GM04503 (cell line): Measurements from ENCODE around the gene SPPL2B.
"Not testable (repeated sequence)": the region's sequence is repeated elsewhere in the genome, so short reads cannot be mapped to it uniquely, and the experiment has no call there.

Source experiments
- DNase-seq: peaks from one replicate; pipeline ENCODE4 v3.0.0-alpha.2; 2012; ENCODE audit warnings: low read depth

The SPPL2B gene

GRCh38 chr19:2337329-2337707 is 8.8 kb downstream of the SPPL2B start:
- DNase-seq: no peak

- DNase-seq: no peak
These were observed 9.7 kb downstream of the SPPL2B start for GRCh38 chr19:2338055-2338615.

- DNase-seq: no peak
These were observed 10.5 kb downstream of the SPPL2B start for GRCh38 chr19:2338751-2339643.

GRCh38 chr19:2339644-2340310 is 11.3 kb downstream of the SPPL2B start:
- DNase-seq: no peak

- no peak for DNase-seq
These were observed 12.2 kb downstream of the SPPL2B start for GRCh38 chr19:2340496-2341243.

GRCh38 chr19:2341244-2341751 is 12.8 kb downstream of the SPPL2B start:
- DNase-seq: no peak

GRCh38 chr19:2341982-2342381 is 13.5 kb downstream of the SPPL2B start:
- DNase-seq: no peak

GRCh38 chr19:2342656-2343288 is 14.3 kb downstream of the SPPL2B start:
- DNase-seq: no peak

GRCh38 chr19:2343289-2343982 is 15.0 kb downstream of the SPPL2B start:
- no peak for DNase-seq

DNA sequence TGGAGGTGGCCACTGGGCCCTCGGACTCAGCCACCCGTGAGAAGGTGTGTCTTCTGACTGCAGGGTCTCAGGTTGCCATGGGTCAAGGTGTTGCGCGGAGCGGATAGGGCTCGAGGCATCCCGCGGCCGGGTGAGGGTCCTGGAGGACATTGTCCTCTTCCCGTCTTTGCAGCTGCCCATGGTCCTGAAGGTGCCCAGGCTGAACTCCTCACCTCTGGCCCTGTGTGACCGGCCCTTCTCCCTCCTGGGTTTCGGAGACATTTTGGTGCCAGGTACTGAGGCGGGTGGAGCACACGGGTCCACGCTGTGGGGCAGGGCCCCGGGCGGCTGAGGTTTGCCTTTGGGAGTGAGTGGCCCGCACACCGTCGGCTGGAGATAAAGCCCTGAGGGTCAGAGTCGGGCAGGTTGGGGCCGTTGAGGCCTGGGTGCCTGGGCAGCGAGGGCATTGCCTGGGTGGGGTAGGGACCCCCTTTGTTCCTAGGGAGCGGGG is 15.9 kb downstream of the SPPL2B start:
- no peak for DNase-seq

DNA sequence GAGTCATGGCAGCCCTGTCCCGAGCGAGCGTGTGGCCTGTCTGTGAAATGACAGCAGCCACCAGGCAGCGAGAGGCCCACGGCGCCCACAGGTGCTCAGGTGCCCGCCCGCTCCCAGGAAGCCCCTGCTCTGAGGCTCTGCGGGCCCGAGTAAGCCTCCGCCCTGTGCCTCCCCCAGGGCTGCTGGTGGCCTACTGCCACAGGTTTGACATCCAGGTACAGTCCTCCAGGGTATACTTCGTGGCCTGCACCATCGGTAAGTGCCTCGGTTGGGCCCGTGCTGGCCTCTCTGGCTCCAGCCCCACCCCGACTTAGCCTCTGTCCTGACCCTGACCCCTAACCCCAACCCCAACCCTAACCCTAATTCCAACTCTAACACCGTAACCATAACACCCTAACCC is 16.6 kb downstream of the SPPL2B start:
- DNase-seq: no peak

DNA sequence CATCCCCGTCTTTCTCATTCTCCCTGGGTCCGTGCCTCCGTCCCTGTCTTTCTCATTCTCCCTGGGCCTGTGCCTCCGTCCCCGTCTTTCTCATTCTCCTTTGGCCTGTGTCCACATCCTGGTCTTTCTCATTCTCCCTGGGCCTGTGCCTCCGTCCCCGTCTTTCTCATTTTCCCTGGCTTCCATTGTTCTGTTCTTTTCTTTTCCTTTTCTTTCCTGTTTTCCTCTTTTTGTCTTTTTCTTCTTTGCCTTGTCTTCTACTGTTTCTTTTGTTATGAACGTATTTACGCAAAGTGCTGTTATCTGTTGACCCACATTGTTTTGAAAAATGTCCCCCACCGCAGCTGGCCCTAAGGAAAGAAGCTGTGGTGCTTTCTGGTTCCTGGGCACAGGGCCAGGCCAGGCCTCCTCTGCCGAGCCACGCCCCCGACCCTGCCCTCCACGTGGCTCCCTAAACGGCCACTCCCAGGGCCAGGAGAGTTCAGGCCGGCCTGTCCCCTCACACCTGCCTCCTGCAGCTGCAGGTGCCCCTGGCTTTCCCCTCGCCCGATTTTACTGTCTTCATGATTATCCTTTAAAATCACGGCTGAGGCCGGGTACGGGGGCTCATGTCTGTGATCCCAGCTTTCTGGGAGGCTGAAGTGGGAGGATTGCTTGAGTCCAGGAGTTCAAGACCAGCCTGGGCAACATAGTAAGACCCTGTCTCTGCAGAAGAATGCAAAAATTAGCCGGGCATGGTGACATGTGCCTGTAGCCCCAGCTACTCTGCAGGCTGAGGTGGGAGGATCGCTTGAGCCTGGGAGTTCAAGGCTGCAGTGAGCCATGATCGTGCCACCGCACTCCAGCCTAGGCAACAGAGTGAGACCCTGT is 17.5 kb downstream of the SPPL2B start:
- no peak for DNase-seq

- DNase-seq: not testable (repeated sequence)
These were observed 21.3 kb downstream of the SPPL2B start for GRCh38 chr19:2349818-2350217.

DNA sequence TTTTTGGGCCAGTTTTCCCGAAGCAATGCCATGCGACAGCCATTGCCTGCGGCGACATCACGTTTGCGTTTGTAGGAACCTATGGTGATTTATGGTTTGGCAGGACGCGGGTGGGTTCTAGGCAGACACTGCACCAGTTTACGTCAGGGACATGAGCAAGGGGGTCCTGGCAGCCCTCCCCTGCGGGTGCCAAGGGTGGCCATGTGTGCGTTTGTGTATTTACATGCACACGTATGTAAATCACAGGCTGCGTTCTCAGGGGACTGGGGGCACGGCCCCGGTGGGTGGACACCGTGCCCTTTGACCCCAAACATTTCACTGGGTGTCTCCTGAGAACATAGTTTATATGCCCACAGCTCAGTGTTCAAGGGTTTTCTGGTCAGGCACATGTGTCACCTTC is 22.2 kb downstream of the SPPL2B start:
- no peak for DNase-seq

DNA sequence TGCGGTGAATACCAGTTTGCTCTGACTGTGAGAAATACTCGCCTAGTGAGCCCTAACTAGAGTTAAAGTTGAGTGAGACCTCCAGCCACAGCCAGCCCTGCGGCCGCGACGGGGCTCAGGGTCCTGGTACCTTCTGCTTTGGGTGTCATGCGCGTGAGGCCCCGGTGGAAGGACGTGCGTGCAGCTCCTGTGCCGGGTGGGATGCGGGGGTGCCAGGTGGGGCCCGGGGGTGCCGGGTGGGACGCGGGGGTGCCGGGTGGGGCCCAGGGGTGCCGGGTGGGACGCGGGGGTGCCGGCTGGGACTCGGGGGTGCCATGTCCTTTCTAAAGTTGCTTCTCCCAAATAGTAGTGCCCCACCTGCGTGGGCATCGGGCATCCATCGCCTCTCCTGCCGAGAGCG is 23.1 kb downstream of the SPPL2B start:
- no peak for DNase-seq

DNA sequence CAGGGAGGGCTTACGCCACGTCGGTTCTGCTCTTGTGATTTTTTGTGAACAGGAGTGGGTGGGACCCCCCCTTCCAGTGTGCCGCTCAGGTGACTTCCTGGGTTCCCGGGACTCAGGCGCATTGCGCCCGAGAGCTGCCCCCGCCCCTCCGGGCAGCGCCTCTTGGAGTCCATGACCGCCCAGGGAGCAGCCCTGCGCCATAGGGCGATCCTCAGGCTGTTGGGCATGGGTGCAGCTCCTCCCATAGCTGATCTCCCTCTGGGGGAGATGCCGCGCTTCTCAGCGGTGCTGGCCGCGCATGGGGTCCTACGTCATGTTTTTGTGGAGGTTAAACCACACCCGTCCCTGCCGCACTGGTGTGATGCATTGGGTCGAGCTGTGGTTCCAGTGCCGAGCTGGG is 23.6 kb downstream of the SPPL2B start:
- no peak for DNase-seq

- DNase-seq: no peak
These were observed 24.8 kb downstream of the SPPL2B start for GRCh38 chr19:2353159-2353886.

DNA sequence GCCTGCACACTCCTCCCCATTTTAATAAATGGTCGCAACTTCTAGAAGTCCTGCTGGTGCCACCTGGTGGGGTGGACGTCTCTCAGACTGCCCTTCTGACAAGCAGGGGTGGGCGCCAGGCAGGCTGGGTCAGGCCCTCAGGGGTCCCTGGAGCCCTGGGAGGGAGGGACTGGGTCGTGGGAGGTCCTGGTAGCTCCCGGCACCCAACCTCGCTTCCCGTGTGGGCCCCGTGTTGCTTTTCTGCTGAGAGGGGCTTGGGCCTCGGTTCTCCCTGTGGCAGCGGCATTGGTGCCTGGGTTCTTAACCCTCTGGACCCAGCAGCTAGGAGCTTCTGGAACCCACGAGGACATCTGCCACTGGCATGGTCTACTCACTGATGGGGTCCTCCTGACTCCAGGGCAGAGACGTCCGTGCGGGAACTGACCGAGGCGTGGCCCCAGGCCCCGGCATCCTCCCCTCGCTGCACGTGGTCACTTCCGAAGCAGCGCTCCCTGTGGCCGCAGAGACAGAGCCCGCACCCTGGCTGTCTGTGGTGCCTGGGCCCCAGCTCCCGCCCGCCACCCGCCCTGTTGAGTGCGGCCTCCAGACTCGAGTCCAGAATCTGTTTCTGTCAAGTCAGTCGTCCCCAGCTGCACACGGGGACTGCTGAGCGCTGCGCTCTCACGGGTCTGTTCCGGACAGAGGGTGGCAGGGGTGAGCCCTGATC is 25.6 kb downstream of the SPPL2B start:
- no peak for DNase-seq

DNA sequence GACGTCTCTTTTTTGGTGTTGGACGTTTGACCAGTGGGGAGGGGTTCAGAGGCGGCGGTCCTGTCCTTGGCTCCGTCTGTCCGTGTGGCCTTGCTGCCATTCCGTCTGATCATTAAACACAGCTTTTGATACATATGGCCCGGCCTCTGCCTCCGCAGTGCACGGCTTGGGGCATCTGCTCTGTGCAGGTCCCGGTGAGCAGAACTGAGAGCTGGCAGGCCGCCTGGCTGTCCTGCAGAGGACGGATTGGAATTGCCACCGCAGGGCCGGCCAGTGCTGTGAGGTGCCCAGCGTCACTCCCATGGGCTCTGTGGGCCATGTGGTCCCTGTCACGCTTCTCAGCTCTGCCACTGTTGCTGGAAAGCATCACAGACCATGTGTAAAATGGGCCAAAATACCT is 26.2 kb downstream of the SPPL2B start:
- DNase-seq: no peak
